Progenitor cell of endocrine pancreas (in vitro differentiated cells): ENCODE data around the gene FSTL5. TPM values are rescaled to one million over a fixed set of nuclear protein-coding genes. Genes with fewer than 3 reads are reported as not detected.

ENCODE experiments used
- DNase-seq: peaks from one replicate; pipeline ENCODE4 v3.0.0; 2021; ENCODE audit warnings: low spot score; ENCODE audit not compliant: unreplicated experiment
- H3K27ac Mint-ChIP-seq: 2 replicates; pipeline ENCODE4 v1.8.0; 2021; ENCODE audit warnings: mild to moderate bottlenecking, moderate library complexity, mixed read lengths
- H3K27me3 Mint-ChIP-seq: 2 replicates; pipeline ENCODE4 v1.8.0; 2021; ENCODE audit warnings: mixed read lengths
- H3K36me3 Mint-ChIP-seq: 2 replicates; pipeline ENCODE4 v1.8.0; 2022; ENCODE audit warnings: mixed read lengths; ENCODE audit not compliant: insufficient read depth
- H3K4me1 Mint-ChIP-seq: 2 replicates; pipeline ENCODE4 v1.8.0; 2021; ENCODE audit warnings: low read depth, mixed read lengths
- H3K4me3 Mint-ChIP-seq: 2 replicates; pipeline ENCODE4 v1.8.0; 2021; ENCODE audit warnings: low read depth, mild to moderate bottlenecking, moderate library complexity, mixed read lengths
- H3K9me3 Mint-ChIP-seq: 2 replicates; pipeline ENCODE4 v1.8.0; 2021; ENCODE audit warnings: low read depth, mixed read lengths
- CTCF ChIP-seq: fragments of 200-600 bp; sonication (generic); IDR thresholded peaks from one replicate; pipeline ENCODE4 v1.5.0; 2021; ENCODE audit warnings: antibody characterized with exemption, mild to moderate bottlenecking; ENCODE audit not compliant: unreplicated experiment
- total RNA-seq: library from RNA; stranded (reverse); gene quantifications from 2 replicates; pipeline ENCODE4 v1.2.1, GENCODE V29; 2021

The FSTL5 gene
- total RNA-seq, 1 donor from 2014 or later, result 15.5 TPM

GRCh38 chr4:161595230-161595771 is 568.5 kb downstream of the FSTL5 start:
- Mint-ChIP-seq H3K36me3 (no peaks in the 10 kb centered on the region), H3K27ac (no peak overlapping the region), H3K9me3 (peaks cover 3% of the 10 kb centered on the region), H3K27me3 (no peaks in the 10 kb centered on the region), H3K4me1 (no peaks in the 10 kb centered on the region), H3K4me3 (no peak overlapping the region)
- DNase-seq, result no peak
- TF ChIP-seq CTCF, result no peak

- Mint-ChIP-seq H3K27me3 (no peaks in the 10 kb centered on the region), H3K9me3 (no peaks in the 10 kb centered on the region), H3K36me3 (no peaks in the 10 kb centered on the region), H3K27ac (no peak overlapping the region), H3K4me1 (peaks cover 8% of the 10 kb centered on the region), H3K4me3 (no peak overlapping the region)
- DNase-seq, result no peak
- no peak for TF ChIP-seq CTCF
These were observed 578.8 kb downstream of the FSTL5 start for GRCh38 chr4:161585011-161585410.

- Mint-ChIP-seq H3K4me3 (no peak overlapping the region), H3K4me1 (peaks cover 8% of the 10 kb centered on the region), H3K27ac (no peak overlapping the region), H3K27me3 (no peaks in the 10 kb centered on the region), H3K9me3 (no peaks in the 10 kb centered on the region), H3K36me3 (no peaks in the 10 kb centered on the region)
- DNase-seq, result no peak
- no peak for TF ChIP-seq CTCF
These were observed 580.3 kb downstream of the FSTL5 start for GRCh38 chr4:161583549-161583948.

- Mint-ChIP-seq H3K27ac (no peak overlapping the region), H3K4me1 (peaks cover 8% of the 10 kb centered on the region), H3K27me3 (no peaks in the 10 kb centered on the region), H3K9me3 (no peaks in the 10 kb centered on the region), H3K4me3 (no peak overlapping the region), H3K36me3 (no peaks in the 10 kb centered on the region)
- DNase-seq, result no peak
- TF ChIP-seq CTCF, result no peak
These were observed 582.3 kb downstream of the FSTL5 start for GRCh38 chr4:161581262-161582230.

- H3K36me3 Mint-ChIP-seq, result no peaks in the 10 kb centered on the region
- no peaks in the 10 kb centered on the region for H3K27me3 Mint-ChIP-seq
- DNase-seq, result no peak
- no peaks in the 10 kb centered on the region for H3K4me1 Mint-ChIP-seq
- H3K27ac Mint-ChIP-seq, result no peak overlapping the region
- TF ChIP-seq CTCF, result no peak
- no peaks in the 10 kb centered on the region for H3K9me3 Mint-ChIP-seq
- H3K4me3 Mint-ChIP-seq, result no peak overlapping the region
These were observed 586.1 kb downstream of the FSTL5 start for GRCh38 chr4:161577579-161578301.
